ENCODE results near the gene SEMA4G.

Gene SEMA4G

GRCh38 chr10:100942229-100942628 lies 27.1 kb upstream of the SEMA4G start:
- no peak for TF ChIP-seq ZFX (IDR thresholded peaks at IDR 0.05)
- TF ChIP-seq, protein P1, sequence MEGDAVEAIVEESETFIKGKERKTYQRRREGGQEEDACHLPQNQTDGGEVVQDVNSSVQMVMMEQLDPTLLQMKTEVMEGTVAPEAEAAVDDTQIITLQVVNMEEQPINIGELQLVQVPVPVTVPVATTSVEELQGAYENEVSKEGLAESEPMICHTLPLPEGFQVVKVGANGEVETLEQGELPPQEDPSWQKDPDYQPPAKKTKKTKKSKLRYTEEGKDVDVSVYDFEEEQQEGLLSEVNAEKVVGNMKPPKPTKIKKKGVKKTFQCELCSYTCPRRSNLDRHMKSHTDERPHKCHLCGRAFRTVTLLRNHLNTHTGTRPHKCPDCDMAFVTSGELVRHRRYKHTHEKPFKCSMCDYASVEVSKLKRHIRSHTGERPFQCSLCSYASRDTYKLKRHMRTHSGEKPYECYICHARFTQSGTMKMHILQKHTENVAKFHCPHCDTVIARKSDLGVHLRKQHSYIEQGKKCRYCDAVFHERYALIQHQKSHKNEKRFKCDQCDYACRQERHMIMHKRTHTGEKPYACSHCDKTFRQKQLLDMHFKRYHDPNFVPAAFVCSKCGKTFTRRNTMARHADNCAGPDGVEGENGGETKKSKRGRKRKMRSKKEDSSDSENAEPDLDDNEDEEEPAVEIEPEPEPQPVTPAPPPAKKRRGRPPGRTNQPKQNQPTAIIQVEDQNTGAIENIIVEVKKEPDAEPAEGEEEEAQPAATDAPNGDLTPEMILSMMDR (conservative IDR thresholded peaks at IDR 0.05) = no peak
- no peak overlapping the region for H3K27ac ChIP-seq

- TF ChIP-seq, protein P1 (conservative IDR thresholded peaks at IDR 0.05) = no peak
- TF ChIP-seq ZFX (IDR thresholded peaks at IDR 0.05) = no peak
- H3K27ac ChIP-seq = no peak overlapping the region
Measured at GRCh38 chr10:100943508-100943907, 25.8 kb upstream of the SEMA4G start.

DNA sequence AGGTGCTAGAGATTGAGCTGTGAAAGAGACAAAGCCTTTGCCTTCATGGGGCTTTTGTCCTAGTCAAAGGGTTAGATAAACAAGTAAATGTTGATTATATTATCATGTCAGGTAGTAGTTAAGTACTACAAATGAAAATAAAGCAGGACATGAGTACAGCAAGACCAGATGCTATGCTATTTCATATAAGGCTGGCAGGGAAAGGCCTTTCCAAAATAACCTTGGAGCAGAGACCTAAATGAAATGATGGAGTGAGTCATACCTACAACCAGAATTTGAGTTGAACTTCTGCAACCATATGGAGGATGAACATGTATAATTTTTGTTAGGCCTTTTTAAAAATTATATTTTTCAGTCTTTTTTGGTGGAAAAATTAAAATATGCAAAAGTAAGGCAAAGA lies 23.6 kb upstream of the SEMA4G start:
- no peak overlapping the region for H3K27ac ChIP-seq
- no peak for TF ChIP-seq ZFX (IDR thresholded peaks at IDR 0.05)
- TF ChIP-seq, protein P1 (conservative IDR thresholded peaks at IDR 0.05) = no peak

DNA sequence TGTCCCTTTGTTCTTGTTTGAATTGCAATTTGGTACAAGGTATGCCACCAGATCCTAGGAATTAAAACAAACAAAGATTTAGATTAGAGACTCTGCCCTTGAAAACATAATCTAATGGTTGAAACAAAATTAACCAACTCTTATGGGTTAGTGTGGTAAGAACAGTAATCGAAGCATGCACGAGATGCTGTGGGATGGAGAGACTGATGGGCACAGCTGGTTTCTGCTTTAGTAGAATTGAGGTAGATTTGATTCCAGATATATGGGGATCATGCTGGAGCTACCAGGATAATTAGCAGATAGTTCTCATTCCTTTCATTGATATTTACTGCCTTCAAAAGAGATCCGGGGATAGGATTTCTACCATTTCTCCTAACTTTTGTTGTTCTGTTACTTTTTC lies 20.4 kb upstream of the SEMA4G start:
- no peak overlapping the region for H3K27ac ChIP-seq
- TF ChIP-seq, protein P1 (conservative IDR thresholded peaks at IDR 0.05) = no peak
- TF ChIP-seq ZFX (IDR thresholded peaks at IDR 0.05) = no peak

GRCh38 chr10:100960251-100960650 lies 9.1 kb upstream of the SEMA4G start:
- TF ChIP-seq, protein P1 (conservative IDR thresholded peaks at IDR 0.05) = no peak
- no peak for TF ChIP-seq ZFX (IDR thresholded peaks at IDR 0.05)
- no peak overlapping the region for H3K27ac ChIP-seq

- no peak overlapping the region for H3K27ac ChIP-seq
- TF ChIP-seq, protein P1 (conservative IDR thresholded peaks at IDR 0.05) = no peak
- TF ChIP-seq ZFX (IDR thresholded peaks at IDR 0.05) = no peak
Measured at GRCh38 chr10:100962351-100963080, 6.8 kb upstream of the SEMA4G start.

DNA sequence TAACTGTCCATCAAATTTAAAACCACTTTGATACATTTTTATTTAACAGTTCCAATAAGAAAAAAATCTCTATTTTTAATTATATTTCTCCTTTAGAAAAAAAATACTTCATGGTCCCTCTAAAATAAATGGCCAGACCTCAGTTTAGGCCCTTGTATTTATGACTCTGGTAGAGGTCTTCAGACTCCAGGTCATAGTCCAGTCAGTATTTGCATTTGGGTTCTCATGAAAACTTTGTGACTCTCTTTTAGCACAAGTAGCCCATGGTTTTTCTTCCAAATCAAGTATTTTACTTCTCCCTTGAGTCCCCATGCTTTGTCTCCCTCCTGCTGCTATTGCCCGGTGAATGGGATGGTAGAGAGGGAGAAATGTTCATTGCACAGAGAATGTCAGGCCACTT lies 5.5 kb upstream of the SEMA4G start:
- no peak for TF ChIP-seq ZFX (IDR thresholded peaks at IDR 0.05)
- TF ChIP-seq, protein P1 (conservative IDR thresholded peaks at IDR 0.05) = no peak

More for the DNA sequence above, 5.5 kb upstream of the SEMA4G start:
- no peak overlapping the region for H3K27ac ChIP-seq

Measured in C4-2B (cell line).